ENCODE results near the gene CEP72. TPM values are rescaled to one million over a fixed set of nuclear protein-coding genes. Genes with fewer than 3 reads are reported as not detected.

CEP72 gene
- 10.7 TPM for polyA plus RNA-seq (2013, experiment 1 of 2)
- polyA plus RNA-seq (2013, experiment 2 of 2) = 12.7 TPM

GRCh38 chr5:611731-612486 is at the start of gene CEP72:
Gene CEP72 (plus strand): TSS chr5:612340. CDS start chr5:612362, 22 bp downstream.
- peak within 1 kb of the TSS; percentile 97 for H3K4me3 ChIP-seq (ENCODE audit: low read length)

GRCh38 chr5:565782-566440 is 46.2 kb upstream of the CEP72 start:
- H3K36me3 ChIP-seq (ENCODE audit: insufficient read depth, low read length) = no peaks in the 10 kb centered on the region
- no peak overlapping the region for H3K4me3 ChIP-seq (ENCODE audit: low read length)
- no peak overlapping the region for H3K9ac ChIP-seq (ENCODE audit: low read depth, low read length)
- H3K27ac ChIP-seq (ENCODE audit: low read depth, low read length) = no peak overlapping the region
- H3K4me1 ChIP-seq (ENCODE audit: insufficient read depth, low read length) = no peaks in the 10 kb centered on the region
- 72% methylated on average over 18 of the region's 20 CpGs for WGBS
- H3K27me3 ChIP-seq (ENCODE audit: insufficient read depth, low read length) = peaks cover 15% of the 10 kb centered on the region
- H3K9me3 ChIP-seq (ENCODE audit: insufficient read depth, low read depth, low read length) = no peaks in the 10 kb centered on the region

More at GRCh38 chr5:611731-612486, at the start of gene CEP72:
- Histone ChIP-seq H3K27ac (ENCODE audit: low read depth, low read length) (no peak within 1 kb of the TSS; the same call in 1 of the 2 replicates), H3K9me3 (ENCODE audit: insufficient read depth, low read depth, low read length) (0 out of 2 replicates have a peak, but pooled peaks cover 3% of the 10 kb centered on the region), H3K36me3 (ENCODE audit: insufficient read depth, low read length) (no peaks in the 10 kb centered on the region; the same call in 1 of the 2 replicates), H3K27me3 (ENCODE audit: insufficient read depth, low read length) (0 out of 2 replicates have a peak, but pooled peaks cover 3% of the 10 kb centered on the region), H3K4me1 (ENCODE audit: insufficient read depth, low read length) (peaks cover 7% of the 10 kb centered on the region; the same call in 1 of the 2 replicates), H3K9ac (ENCODE audit: low read depth, low read length) (peak within 1 kb of the TSS; percentile 77)
- under 1% methylated on average over 72 of the region's 72 CpGs for WGBS

GRCh38 chr5:566636-567309 is 45.4 kb upstream of the CEP72 start:
- Histone ChIP-seq H3K4me3 (ENCODE audit: low read length) (no peak overlapping the region), H3K27ac (ENCODE audit: low read depth, low read length) (no peak overlapping the region), H3K9me3 (ENCODE audit: insufficient read depth, low read depth, low read length) (no peaks in the 10 kb centered on the region), H3K4me1 (ENCODE audit: insufficient read depth, low read length) (no peaks in the 10 kb centered on the region), H3K9ac (ENCODE audit: low read depth, low read length) (no peak overlapping the region), H3K27me3 (ENCODE audit: insufficient read depth, low read length) (peaks cover 15% of the 10 kb centered on the region), H3K36me3 (ENCODE audit: insufficient read depth, low read length) (no peaks in the 10 kb centered on the region)
- 94% methylated on average over 15 of the region's 16 CpGs for WGBS

DNA sequence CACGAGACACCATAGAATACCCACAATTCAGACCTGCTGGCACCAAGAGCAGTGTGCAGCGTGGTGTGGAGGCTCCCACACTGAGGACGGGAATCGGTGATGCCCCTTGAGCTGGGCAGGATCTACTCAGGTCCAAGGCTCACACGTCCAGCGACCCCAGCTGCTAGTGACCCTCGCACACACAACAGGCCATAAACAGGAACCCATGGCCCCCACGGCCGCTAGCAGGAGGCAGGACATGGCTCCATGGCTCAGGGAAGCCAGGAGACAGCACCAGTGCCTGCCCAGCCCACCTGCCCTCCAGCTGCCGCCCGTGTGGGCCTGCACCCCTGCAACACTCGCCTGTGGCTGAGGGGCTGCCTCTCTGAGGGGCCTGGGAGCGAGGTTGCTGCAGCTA is 44.5 kb upstream of the CEP72 start:
- Histone ChIP-seq H3K27ac (ENCODE audit: low read depth, low read length) (no peak overlapping the region), H3K9ac (ENCODE audit: low read depth, low read length) (no peak overlapping the region), H3K36me3 (ENCODE audit: insufficient read depth, low read length) (no peaks in the 10 kb centered on the region), H3K27me3 (ENCODE audit: insufficient read depth, low read length) (peaks cover 15% of the 10 kb centered on the region), H3K4me1 (ENCODE audit: insufficient read depth, low read length) (0 out of 2 replicates have a peak, but pooled peaks cover 5% of the 10 kb centered on the region), H3K4me3 (ENCODE audit: low read length) (no peak overlapping the region), H3K9me3 (ENCODE audit: insufficient read depth, low read depth, low read length) (no peaks in the 10 kb centered on the region)
- 89% methylated on average over 13 of the region's 13 CpGs for WGBS

DNA sequence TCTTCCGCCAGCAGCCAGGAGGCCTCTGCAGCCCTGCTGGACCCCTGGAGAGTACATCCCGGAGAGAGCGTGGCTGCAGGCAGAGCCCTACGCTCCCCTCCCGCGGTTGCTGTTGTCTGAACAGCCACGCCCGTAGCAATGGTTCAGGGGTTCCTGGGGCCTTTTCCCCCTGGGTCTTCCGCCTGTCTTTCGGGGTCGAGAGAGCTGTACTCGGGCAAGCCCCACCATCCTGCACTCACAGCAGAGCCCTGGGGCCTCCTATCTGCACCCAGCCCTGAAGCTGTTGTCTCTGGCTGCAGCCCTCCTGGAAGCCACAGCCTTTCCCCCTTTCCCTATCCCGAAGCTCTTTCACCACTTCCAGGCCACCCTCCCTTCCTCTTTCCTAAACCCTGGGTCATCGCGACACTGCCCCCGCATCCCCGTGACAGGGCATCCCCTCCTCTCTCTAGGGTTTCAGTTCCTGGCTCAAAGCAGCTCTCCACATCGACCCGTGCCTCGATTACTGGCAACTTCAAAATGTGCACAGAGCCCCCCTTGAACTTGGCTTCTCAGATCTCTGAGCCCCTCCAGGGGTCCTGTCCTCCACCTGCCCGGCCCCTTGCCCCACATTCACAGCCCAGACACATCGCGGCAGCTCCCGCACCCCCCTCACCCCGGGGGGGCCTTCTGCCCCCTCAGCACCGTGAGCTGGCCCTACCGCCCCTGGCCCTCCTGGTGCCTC is 43.9 kb upstream of the CEP72 start:
- H3K36me3 ChIP-seq (ENCODE audit: insufficient read depth, low read length) = no peaks in the 10 kb centered on the region
- no peak overlapping the region for H3K4me3 ChIP-seq (ENCODE audit: low read length)
- 88% methylated on average over 27 of the region's 27 CpGs for WGBS
- H3K27ac ChIP-seq (ENCODE audit: low read depth, low read length) = no peak overlapping the region
- H3K27me3 ChIP-seq (ENCODE audit: insufficient read depth, low read length) = peaks cover 15% of the 10 kb centered on the region
- H3K4me1 ChIP-seq (ENCODE audit: insufficient read depth, low read length) = 0 out of 2 replicates have a peak, but pooled peaks cover 5% of the 10 kb centered on the region
- no peak overlapping the region for H3K9ac ChIP-seq (ENCODE audit: low read depth, low read length)
- H3K9me3 ChIP-seq (ENCODE audit: insufficient read depth, low read depth, low read length) = no peaks in the 10 kb centered on the region

DNA sequence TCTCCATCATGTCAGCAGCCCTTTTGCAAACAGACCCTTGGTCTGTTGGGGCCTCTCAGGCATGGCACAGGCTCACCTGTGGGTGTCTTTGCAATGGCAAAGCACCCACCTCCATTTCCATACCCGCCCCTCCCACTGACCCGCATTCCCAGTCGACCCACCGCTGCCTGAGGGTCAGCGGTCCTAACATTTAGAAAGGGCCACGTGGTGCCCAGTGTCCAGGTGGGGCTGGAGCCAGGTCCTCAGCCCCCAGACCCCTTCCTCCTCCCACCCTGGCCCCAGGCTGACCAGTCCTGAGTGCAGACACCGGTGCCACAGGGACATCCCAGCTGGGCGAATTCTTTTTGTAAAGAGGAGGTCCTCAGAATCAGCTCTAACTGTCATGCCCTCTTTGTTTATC is 43.3 kb upstream of the CEP72 start:
- 0 out of 2 replicates have a peak, but pooled peaks cover 5% of the 10 kb centered on the region for H3K4me1 ChIP-seq (ENCODE audit: insufficient read depth, low read length)
- H3K27me3 ChIP-seq (ENCODE audit: insufficient read depth, low read length) = peaks cover 15% of the 10 kb centered on the region
- H3K36me3 ChIP-seq (ENCODE audit: insufficient read depth, low read length) = no peaks in the 10 kb centered on the region
- H3K9ac ChIP-seq (ENCODE audit: low read depth, low read length) = no peak overlapping the region
- H3K9me3 ChIP-seq (ENCODE audit: insufficient read depth, low read depth, low read length) = no peaks in the 10 kb centered on the region
- no peak overlapping the region for H3K27ac ChIP-seq (ENCODE audit: low read depth, low read length)
- WGBS = 93% methylated on average over 8 of the region's 8 CpGs
- no peak overlapping the region for H3K4me3 ChIP-seq (ENCODE audit: low read length)

DNA sequence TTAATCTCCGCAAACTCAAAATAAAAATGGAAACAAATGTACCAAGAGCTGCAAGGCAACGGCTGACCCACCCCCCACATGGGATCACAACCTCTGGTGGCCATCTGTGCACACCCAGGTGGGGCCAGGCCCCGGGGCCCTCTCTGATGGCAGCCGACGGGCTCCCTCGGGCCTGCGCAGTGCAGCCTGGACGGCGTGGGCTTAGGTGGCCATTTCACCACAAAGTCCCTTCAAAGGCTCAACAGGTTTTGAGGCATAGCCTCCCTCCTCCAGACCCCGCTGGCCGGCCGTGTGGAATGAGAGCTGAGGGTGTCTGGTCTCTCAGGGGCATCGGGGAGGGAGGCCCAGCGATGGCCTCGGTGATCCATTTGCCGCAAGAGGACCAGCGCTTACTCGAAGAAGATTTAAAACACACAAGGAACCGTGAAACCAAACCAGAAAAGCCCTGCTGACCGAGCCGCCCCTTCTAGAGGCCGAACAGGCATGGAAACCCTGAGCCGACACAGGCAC is 42.7 kb upstream of the CEP72 start:
- no peak overlapping the region for H3K9ac ChIP-seq (ENCODE audit: low read depth, low read length)
- no peaks in the 10 kb centered on the region for H3K9me3 ChIP-seq (ENCODE audit: insufficient read depth, low read depth, low read length)
- H3K4me3 ChIP-seq (ENCODE audit: low read length) = no peak overlapping the region
- H3K27ac ChIP-seq (ENCODE audit: low read depth, low read length) = no peak overlapping the region
- H3K27me3 ChIP-seq (ENCODE audit: insufficient read depth, low read length) = peaks cover 15% of the 10 kb centered on the region
- H3K36me3 ChIP-seq (ENCODE audit: insufficient read depth, low read length) = no peaks in the 10 kb centered on the region
- 94% methylated on average over 23 of the region's 23 CpGs for WGBS
- H3K4me1 ChIP-seq (ENCODE audit: insufficient read depth, low read length) = 0 out of 2 replicates have a peak, but pooled peaks cover 5% of the 10 kb centered on the region

DNA sequence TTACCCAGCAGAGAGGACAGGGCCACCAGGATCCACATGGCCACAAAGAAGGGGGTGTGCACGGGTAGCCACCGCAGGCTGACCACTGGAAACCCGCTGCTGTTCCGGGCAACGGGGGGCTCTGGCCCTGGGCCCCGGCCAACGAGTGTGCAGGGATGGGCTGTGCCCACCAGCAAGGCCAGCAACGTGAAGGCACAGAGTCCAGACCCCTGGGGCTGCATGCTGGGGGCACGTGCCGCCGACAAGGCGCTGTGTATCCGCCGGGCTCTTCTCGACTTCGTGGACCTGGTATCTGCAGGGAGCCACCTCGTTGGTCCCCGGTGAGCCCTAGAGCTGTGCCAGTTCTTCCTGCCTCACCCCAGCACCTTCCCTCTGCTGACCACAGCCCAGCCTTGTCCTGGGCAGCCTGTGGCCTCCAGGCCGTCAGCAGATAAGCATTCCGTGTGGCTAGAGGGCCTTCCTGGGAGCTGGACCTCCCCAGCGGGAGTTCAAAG is 42.2 kb upstream of the CEP72 start:
- Histone ChIP-seq H3K36me3 (ENCODE audit: insufficient read depth, low read length) (no peaks in the 10 kb centered on the region), H3K9me3 (ENCODE audit: insufficient read depth, low read depth, low read length) (no peaks in the 10 kb centered on the region), H3K27me3 (ENCODE audit: insufficient read depth, low read length) (peaks cover 15% of the 10 kb centered on the region), H3K27ac (ENCODE audit: low read depth, low read length) (no peak overlapping the region), H3K9ac (ENCODE audit: low read depth, low read length) (no peak overlapping the region), H3K4me3 (ENCODE audit: low read length) (no peak overlapping the region), H3K4me1 (ENCODE audit: insufficient read depth, low read length) (0 out of 2 replicates have a peak, but pooled peaks cover 5% of the 10 kb centered on the region)
- WGBS = 93% methylated on average over 21 of the region's 21 CpGs

DNA sequence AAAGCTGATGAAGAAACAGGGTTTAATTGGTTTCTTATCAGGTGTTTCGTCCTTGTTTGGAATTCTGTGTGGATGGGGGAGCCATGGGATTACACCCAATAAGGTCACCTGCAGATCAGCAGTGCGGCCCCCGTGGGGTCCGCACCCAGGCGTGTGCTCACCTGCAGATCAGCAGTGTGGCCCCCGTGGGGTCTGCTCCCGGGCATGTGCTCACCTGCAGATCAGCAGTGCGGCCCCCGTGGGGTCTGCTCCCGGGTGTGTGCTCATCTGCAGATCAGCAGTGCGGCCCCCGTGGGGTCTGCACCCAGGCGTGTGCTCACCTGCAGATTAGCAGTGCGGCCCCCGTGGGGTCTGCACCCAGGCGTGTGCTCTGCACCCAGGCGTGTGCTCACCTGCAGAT is 41.7 kb upstream of the CEP72 start:
- H3K27ac ChIP-seq (ENCODE audit: low read depth, low read length) = no peak overlapping the region
- H3K9ac ChIP-seq (ENCODE audit: low read depth, low read length) = no peak overlapping the region
- H3K27me3 ChIP-seq (ENCODE audit: insufficient read depth, low read length) = peaks cover 15% of the 10 kb centered on the region
- H3K9me3 ChIP-seq (ENCODE audit: insufficient read depth, low read depth, low read length) = no peaks in the 10 kb centered on the region
- WGBS = 95% methylated on average over 17 of the region's 17 CpGs
- H3K4me1 ChIP-seq (ENCODE audit: insufficient read depth, low read length) = 0 out of 2 replicates have a peak, but pooled peaks cover 5% of the 10 kb centered on the region
- H3K36me3 ChIP-seq (ENCODE audit: insufficient read depth, low read length) = no peaks in the 10 kb centered on the region
- no peak overlapping the region for H3K4me3 ChIP-seq (ENCODE audit: low read length)

DNA sequence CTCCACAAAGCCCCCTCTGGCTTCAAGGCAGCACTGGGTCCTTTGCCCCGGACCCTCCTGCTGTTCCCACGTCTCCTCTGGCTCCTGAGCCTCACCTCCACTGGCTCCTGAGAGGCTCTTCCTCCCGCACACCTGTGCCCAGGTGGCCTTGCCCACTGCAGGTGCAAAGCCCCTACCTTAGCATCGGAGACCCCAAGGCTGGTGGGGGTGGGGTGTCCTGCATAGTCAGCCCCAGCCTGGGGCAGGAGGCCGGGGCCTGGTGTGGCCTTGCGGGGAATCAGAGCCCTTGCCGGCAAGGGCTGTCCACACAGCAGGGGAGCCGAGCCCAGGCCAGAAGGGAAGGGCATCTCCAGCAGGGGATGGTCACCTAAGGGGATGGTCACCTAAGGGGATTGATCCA is 41.3 kb upstream of the CEP72 start:
- Histone ChIP-seq H3K27ac (ENCODE audit: low read depth, low read length) (no peak overlapping the region), H3K9ac (ENCODE audit: low read depth, low read length) (no peak overlapping the region), H3K27me3 (ENCODE audit: insufficient read depth, low read length) (peaks cover 12% of the 10 kb centered on the region), H3K9me3 (ENCODE audit: insufficient read depth, low read depth, low read length) (no peaks in the 10 kb centered on the region), H3K4me3 (ENCODE audit: low read length) (no peak overlapping the region), H3K36me3 (ENCODE audit: insufficient read depth, low read length) (no peaks in the 10 kb centered on the region), H3K4me1 (ENCODE audit: insufficient read depth, low read length) (0 out of 2 replicates have a peak, but pooled peaks cover 5% of the 10 kb centered on the region)
- 88% methylated on average over 8 of the region's 8 CpGs for WGBS
